ENCODE measurements around the gene UFD1.

The UFD1 gene

DNA sequence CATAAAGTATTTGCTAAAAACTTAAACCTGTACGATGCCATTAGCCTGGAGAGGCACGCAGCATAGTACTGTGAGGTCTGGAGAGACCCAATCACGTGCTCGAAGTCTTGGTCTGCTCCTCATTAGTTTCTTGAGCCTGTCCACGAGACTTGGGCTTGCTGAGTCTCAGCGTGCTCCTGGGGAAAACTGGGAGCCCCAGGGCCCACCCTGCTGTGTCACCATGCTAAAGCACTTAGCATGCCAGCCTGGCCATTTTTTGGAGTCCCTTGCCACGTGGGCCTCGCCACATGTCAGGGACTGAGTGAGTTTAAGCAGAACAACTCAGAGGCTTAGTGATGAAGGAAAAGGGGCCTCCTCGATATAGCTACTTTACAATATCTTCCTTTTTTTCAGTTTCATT lies 3.3 kb upstream of the UFD1 start:
- H3K27ac ChIP-seq: no peak overlapping the region
- H3K36me3 ChIP-seq (replicated peaks): no peaks in the 10 kb centered on the region
- in situ Hi-C loops (cut with HindIII; ENCODE audit: low pct_ligation_motif_present, low sequenced_read_pairs): no loop called here
- TF ChIP-seq, protein P1, sequence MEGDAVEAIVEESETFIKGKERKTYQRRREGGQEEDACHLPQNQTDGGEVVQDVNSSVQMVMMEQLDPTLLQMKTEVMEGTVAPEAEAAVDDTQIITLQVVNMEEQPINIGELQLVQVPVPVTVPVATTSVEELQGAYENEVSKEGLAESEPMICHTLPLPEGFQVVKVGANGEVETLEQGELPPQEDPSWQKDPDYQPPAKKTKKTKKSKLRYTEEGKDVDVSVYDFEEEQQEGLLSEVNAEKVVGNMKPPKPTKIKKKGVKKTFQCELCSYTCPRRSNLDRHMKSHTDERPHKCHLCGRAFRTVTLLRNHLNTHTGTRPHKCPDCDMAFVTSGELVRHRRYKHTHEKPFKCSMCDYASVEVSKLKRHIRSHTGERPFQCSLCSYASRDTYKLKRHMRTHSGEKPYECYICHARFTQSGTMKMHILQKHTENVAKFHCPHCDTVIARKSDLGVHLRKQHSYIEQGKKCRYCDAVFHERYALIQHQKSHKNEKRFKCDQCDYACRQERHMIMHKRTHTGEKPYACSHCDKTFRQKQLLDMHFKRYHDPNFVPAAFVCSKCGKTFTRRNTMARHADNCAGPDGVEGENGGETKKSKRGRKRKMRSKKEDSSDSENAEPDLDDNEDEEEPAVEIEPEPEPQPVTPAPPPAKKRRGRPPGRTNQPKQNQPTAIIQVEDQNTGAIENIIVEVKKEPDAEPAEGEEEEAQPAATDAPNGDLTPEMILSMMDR (IDR thresholded peaks at IDR 0.05; ENCODE audit: low read depth, low read length, missing control alignments): no peak
- H3K27me3 ChIP-seq (replicated peaks): no peaks in the 10 kb centered on the region
- no peak overlapping the region for H3K4me3 ChIP-seq (ENCODE audit: low read depth, low read length)
- no peak for DNase-seq

DNA sequence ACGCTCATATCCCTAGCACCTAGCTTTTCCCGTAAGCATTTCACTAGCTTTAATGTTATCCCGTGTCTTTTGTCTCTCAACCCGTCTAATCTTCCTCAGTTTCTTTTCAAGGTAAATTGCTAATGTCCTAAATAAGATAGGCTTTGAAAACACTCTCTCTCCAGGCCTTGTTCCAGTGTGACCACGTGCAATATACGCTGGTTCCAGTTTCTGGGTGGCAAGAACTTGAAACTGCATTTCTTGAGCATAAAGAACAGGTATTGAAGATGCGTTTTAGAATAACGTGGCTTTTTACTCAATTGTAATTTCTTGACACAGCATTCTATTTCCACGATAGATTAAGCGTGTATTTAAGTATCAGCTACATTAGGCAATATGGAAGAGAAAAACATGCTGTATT lies 1.8 kb upstream of the UFD1 start:
- no peaks in the 10 kb centered on the region for H3K27me3 ChIP-seq (replicated peaks)
- no peak for DNase-seq
- peaks cover 2% of the 10 kb centered on the region for H3K36me3 ChIP-seq (replicated peaks)
- peak overlapping the region; percentile 98 for H3K4me3 ChIP-seq (ENCODE audit: low read depth, low read length)
- H3K27ac ChIP-seq: no peak overlapping the region
- in situ Hi-C loops (cut with HindIII; ENCODE audit: low pct_ligation_motif_present, low sequenced_read_pairs): no loop called here
- TF ChIP-seq, protein P1 (IDR thresholded peaks at IDR 0.05; ENCODE audit: low read depth, low read length, missing control alignments): no peak

DNA sequence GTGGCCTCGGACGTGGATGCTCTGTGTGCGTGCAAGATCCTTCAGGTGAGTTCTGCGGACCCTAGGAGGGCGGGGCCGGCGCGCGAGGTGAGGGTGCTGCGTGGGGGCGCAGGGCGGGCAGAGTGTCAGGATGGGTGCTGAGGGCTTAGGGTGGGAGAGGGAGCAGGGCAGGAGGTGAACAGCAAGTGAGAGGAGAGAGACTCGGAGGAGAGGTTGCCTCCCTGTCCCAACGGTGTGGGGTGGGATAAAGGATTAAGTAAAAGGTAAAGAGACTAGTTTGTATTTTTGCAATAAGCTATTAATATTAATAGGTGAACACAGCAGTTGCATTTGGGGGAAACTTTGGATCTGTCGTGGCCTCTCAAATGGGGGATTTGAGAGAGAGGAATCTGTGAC lies 1.2 kb upstream of the UFD1 start:
- H3K27me3 ChIP-seq (replicated peaks): no peaks in the 10 kb centered on the region
- in situ Hi-C loops (cut with HindIII; ENCODE audit: low pct_ligation_motif_present, low sequenced_read_pairs): no loop called here
- peaks cover 8% of the 10 kb centered on the region for H3K36me3 ChIP-seq (replicated peaks)
- H3K27ac ChIP-seq: peak overlapping the region; percentile 100
- no peak for DNase-seq
- TF ChIP-seq, protein P1 (IDR thresholded peaks at IDR 0.05; ENCODE audit: low read depth, low read length, missing control alignments): no peak
- H3K4me3 ChIP-seq (ENCODE audit: low read depth, low read length): peak overlapping the region; percentile 98

DNA sequence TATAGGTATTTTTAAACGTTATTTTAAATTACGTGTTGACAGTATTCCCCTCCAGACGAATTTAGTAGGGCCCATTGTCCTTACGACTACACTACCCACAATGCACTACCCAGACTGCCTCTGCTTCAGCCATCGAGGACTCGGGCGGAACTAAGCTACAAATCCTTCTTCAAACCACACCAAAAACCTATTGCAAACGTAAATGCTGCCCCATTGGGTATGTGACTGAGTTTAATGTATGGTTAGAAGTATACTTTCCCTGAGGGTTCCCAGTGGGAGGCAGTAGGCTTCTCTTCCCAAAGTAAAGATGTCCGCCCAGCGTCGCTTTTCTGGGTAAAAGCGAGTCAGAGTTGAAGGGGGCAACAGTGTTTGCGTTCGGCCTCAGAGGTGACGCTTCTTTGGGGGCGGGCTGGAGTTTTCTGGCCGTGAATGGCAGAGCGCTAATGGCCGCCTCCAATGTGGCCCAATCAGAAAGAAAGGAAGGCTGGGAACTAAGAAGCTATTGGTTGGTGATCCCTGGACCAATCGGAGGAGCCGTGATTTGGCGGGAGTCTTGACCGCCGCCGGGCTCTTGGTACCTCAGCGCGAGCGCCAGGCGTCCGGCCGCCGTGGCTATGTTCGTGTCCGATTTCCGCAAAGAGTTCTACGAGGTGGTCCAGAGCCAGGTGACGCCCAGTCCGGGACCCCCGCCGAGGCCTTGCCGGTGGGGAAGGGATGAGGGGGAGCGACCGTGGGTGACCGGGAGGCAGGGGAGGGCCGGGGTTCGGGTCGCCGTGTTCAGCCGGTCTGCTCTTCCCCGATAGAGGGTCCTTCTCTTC lies 571 bp upstream of the UFD1 start, which contains the start of gene CDC45:
CDC45 (plus strand) TSS at position 566 of the 818 bp plus-strand sequence; CDS start at position 615, 49 bp downstream.
- in situ Hi-C loops (cut with HindIII; ENCODE audit: low pct_ligation_motif_present, low sequenced_read_pairs): no loop called here
- H3K27me3 ChIP-seq (replicated peaks): no peaks in the 10 kb centered on the region
- H3K27ac ChIP-seq: peak within 1 kb of the TSS; percentile 100
- peaks cover 12% of the 10 kb centered on the region for H3K36me3 ChIP-seq (replicated peaks)
- TF ChIP-seq, protein P1 (IDR thresholded peaks at IDR 0.05; ENCODE audit: low read depth, low read length, missing control alignments): no peak
- peak; percentile 98 for DNase-seq
- H3K4me3 ChIP-seq (ENCODE audit: low read depth, low read length): peak within 1 kb of the TSS; percentile 98

DNA sequence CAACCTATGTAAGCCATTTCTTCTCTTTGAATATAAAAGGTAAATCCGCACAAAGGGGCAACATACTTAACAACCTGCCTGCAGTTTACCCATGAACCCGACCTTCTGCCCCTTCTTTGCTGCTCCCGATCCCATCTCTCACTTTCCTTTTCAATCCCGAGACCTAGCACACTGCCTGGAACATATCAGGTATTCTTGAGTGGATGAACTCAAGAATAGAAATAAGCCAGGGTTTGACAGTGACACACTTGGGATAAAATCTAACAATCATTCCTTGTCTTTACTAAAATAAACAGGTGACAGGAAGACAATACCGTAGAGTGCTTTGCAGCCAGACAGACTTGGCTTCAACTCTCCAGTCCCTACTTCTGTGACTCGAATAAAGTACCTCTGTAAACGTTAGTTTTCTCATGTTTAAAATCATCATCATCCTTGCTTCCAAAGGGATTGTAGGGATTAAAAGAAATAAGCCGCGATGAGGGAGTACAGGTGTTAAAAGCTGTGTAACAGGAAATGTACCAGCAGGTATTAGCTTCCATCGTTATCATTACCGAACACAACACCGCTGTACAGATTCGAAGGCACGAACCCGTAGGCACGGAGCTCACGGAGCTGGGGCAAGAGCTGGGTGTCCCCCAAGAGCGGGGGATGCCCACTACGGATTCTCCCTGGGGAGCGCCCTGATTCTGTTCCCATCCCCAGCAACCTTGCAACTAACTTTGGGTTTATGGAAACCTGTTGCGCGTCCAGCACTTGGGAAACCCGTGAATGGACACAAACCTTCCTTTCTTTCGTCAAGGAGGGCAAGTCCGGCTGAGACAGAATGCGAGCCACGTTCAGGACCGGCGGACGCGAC lies 720 bp downstream of the UFD1 start:
- Histone ChIP-seq H3K4me3 (ENCODE audit: low read depth, low read length) (peak overlapping the region; percentile 98), H3K27me3 (replicated peaks) (no peaks in the 10 kb centered on the region), H3K36me3 (replicated peaks) (peaks cover 24% of the 10 kb centered on the region), H3K27ac (peak overlapping the region; percentile 100)
- in situ Hi-C loops (cut with HindIII; ENCODE audit: low pct_ligation_motif_present, low sequenced_read_pairs): no loop called here
- TF ChIP-seq, protein P1 (IDR thresholded peaks at IDR 0.05; ENCODE audit: low read depth, low read length, missing control alignments): no peak
- no peak for DNase-seq

All from brain microvascular endothelial cell (primary cell).